ENCODE results near the gene MTF1.

MTF1 gene

GRCh38 chr1:37763791-37764413, 95.5 kb downstream of the MTF1 start:
- TF ChIP-seq FOXA1 (IDR thresholded peaks at IDR 0.05) (no peak), SP1 (IDR thresholded peaks at IDR 0.05) (no peak)
- CTCF ChIA-PET: no interaction called here
- DNase-seq (ENCODE audit: extremely low spot score): no peak
- POLR2A ChIA-PET: no interaction called here

GRCh38 chr1:37762516-37762915, 96.9 kb downstream of the MTF1 start:
- POLR2A ChIA-PET: interaction anchor here (0.6 to 1.2 kb wide), 3 partner anchors 33 to 72 kb away, joined by 3 read pairs; partner anchors contain the start of genes C1orf122 and YRDC
- TF ChIP-seq ARNT (IDR thresholded peaks at IDR 0.05) (no peak), LEF1 (IDR thresholded peaks at IDR 0.05; ENCODE audit: borderline replicate concordance) (no peak), NFRKB (IDR thresholded peaks at IDR 0.05) (no peak)
- CTCF ChIA-PET: interaction anchor here (0.6 kb wide), 1 partner anchor 236 kb away, joined by 3 read pairs; no protein-coding TSS in a partner anchor
- DNase-seq (ENCODE audit: extremely low spot score): no peak

- no peak for TF ChIP-seq SP1 (IDR thresholded peaks at IDR 0.05)
- TF ChIP-seq ARNT (IDR thresholded peaks at IDR 0.05): no peak
- TF ChIP-seq SUZ12 (IDR thresholded peaks at IDR 0.05): no peak
- TF ChIP-seq NFRKB (IDR thresholded peaks at IDR 0.05): no peak
- ChIA-PET POLR2A (interaction anchor here (1.2 kb wide), 1 partner anchor 46 kb away, joined by 3 read pairs; the partner anchor contains the start of genes C1orf122 and YRDC), CTCF (interaction anchor here (0.6 kb wide), 1 partner anchor 235 kb away, joined by 3 read pairs; no protein-coding TSS in a partner anchor)
- no peak for DNase-seq (ENCODE audit: extremely low spot score)
These were observed 97.8 kb downstream of the MTF1 start for GRCh38 chr1:37761416-37762095.

All from HEK293T (cell line).